Measurements from ENCODE around the gene OR2L2.

Gene OR2L2

GRCh38 chr1:248009681-248010080 is 20.2 kb upstream of the OR2L2 start:
- no peak for TF ChIP-seq CTCF (IDR thresholded peaks at IDR 0.05)

GRCh38 chr1:248013229-248013710 is 16.6 kb upstream of the OR2L2 start, which contains the start of gene OR2L5:
TSS of gene OR2L5 (plus strand) at chr1:248013660. CDS start at chr1:248021948, 8,288 bp downstream.
- Histone ChIP-seq H3K9ac (no peak within 1 kb of the TSS), H3K27me3 (ENCODE audit: control insufficient read depth, insufficient read depth, low read length) (no peaks in the 10 kb centered on the region), H3K79me2 (no peaks in the 10 kb centered on the region), H3K4me1 (no peaks in the 10 kb centered on the region), H3K36me3 (ENCODE audit: control insufficient read depth, insufficient read depth, low read length) (no peaks in the 10 kb centered on the region), H3K27ac (no peak within 1 kb of the TSS), H3K4me2 (ENCODE audit: low read length) (no peak within 1 kb of the TSS), H2AFZ (no peak within 1 kb of the TSS), H3K9me3 (ENCODE audit: control insufficient read depth, low read length) (no peaks in the 10 kb centered on the region), H3K4me3 (ENCODE audit: low read depth, low read length) (no peak within 1 kb of the TSS)
- no peak for TF ChIP-seq CTCF (IDR thresholded peaks at IDR 0.05)

More at GRCh38 chr1:248009681-248010080, 20.2 kb upstream of the OR2L2 start:
- Histone ChIP-seq H3K9me3 (ENCODE audit: control insufficient read depth, low read length) (no peaks in the 10 kb centered on the region), H3K27ac (no peak overlapping the region), H3K27me3 (ENCODE audit: control insufficient read depth, insufficient read depth, low read length) (no peaks in the 10 kb centered on the region), H3K4me3 (ENCODE audit: low read depth, low read length) (no peak overlapping the region), H3K4me1 (no peaks in the 10 kb centered on the region), H3K79me2 (no peaks in the 10 kb centered on the region), H3K36me3 (ENCODE audit: control insufficient read depth, insufficient read depth, low read length) (no peaks in the 10 kb centered on the region), H2AFZ (no peak overlapping the region), H3K4me2 (ENCODE audit: low read length) (no peak overlapping the region), H3K9ac (no peak overlapping the region)

GRCh38 chr1:248015803-248016202 is 14.1 kb upstream of the OR2L2 start:
- TF ChIP-seq CTCF (IDR thresholded peaks at IDR 0.05): no peak

GRCh38 chr1:248045209-248045608 is 15.3 kb downstream of the OR2L2 start:
- no peak overlapping the region for H3K4me2 ChIP-seq (ENCODE audit: low read length)
- no peaks in the 10 kb centered on the region for H3K9me3 ChIP-seq (ENCODE audit: control insufficient read depth, low read length)
- H3K4me3 ChIP-seq (ENCODE audit: low read depth, low read length): no peak overlapping the region
- H3K9ac ChIP-seq: no peak overlapping the region
- no peak for TF ChIP-seq CTCF (IDR thresholded peaks at IDR 0.05)
- no peak overlapping the region for H3K27ac ChIP-seq
- H3K4me1 ChIP-seq: no peaks in the 10 kb centered on the region
- no peaks in the 10 kb centered on the region for H3K36me3 ChIP-seq (ENCODE audit: control insufficient read depth, insufficient read depth, low read length)
- no peaks in the 10 kb centered on the region for H3K27me3 ChIP-seq (ENCODE audit: control insufficient read depth, insufficient read depth, low read length)
- H2AFZ ChIP-seq: no peak overlapping the region
- H3K79me2 ChIP-seq: no peaks in the 10 kb centered on the region

More at GRCh38 chr1:248015803-248016202, 14.1 kb upstream of the OR2L2 start:
- no peaks in the 10 kb centered on the region for H3K27me3 ChIP-seq (ENCODE audit: control insufficient read depth, insufficient read depth, low read length)
- no peak overlapping the region for H3K4me2 ChIP-seq (ENCODE audit: low read length)
- no peaks in the 10 kb centered on the region for H3K36me3 ChIP-seq (ENCODE audit: control insufficient read depth, insufficient read depth, low read length)
- H3K4me3 ChIP-seq (ENCODE audit: low read depth, low read length): no peak overlapping the region
- no peaks in the 10 kb centered on the region for H3K79me2 ChIP-seq
- H2AFZ ChIP-seq: no peak overlapping the region
- H3K27ac ChIP-seq: no peak overlapping the region
- H3K9me3 ChIP-seq (ENCODE audit: control insufficient read depth, low read length): no peaks in the 10 kb centered on the region
- no peaks in the 10 kb centered on the region for H3K4me1 ChIP-seq
- no peak overlapping the region for H3K9ac ChIP-seq

- H3K27ac ChIP-seq: no peak within 1 kb of the TSS
- H2AFZ ChIP-seq: no peak within 1 kb of the TSS
- H3K36me3 ChIP-seq (ENCODE audit: control insufficient read depth, insufficient read depth, low read length): no peaks in the 10 kb centered on the region
- no peak within 1 kb of the TSS for H3K9ac ChIP-seq
- TF ChIP-seq CTCF (IDR thresholded peaks at IDR 0.05): no peak
- H3K4me2 ChIP-seq (ENCODE audit: low read length): no peak within 1 kb of the TSS
- no peaks in the 10 kb centered on the region for H3K27me3 ChIP-seq (ENCODE audit: control insufficient read depth, insufficient read depth, low read length)
- H3K4me1 ChIP-seq: no peaks in the 10 kb centered on the region
- no peaks in the 10 kb centered on the region for H3K9me3 ChIP-seq (ENCODE audit: control insufficient read depth, low read length)
- no peak within 1 kb of the TSS for H3K4me3 ChIP-seq (ENCODE audit: low read depth, low read length)
- no peaks in the 10 kb centered on the region for H3K79me2 ChIP-seq
These were observed 16.7 kb downstream of the OR2L2 start, which contains the start of gene OR2L3 for GRCh38 chr1:248046536-248046935. TSS of gene OR2L3 (plus strand) at chr1:248046836. CDS start at chr1:248060682, 13,846 bp downstream.

All from parathyroid adenoma (tissue), 2 donors.